ENCODE measurements around the gene HAUS6.
"Not testable (repeated sequence)": the region's sequence is repeated elsewhere in the genome, so short reads cannot be mapped to it uniquely, and the experiment has no call there.

HAUS6 gene

DNA sequence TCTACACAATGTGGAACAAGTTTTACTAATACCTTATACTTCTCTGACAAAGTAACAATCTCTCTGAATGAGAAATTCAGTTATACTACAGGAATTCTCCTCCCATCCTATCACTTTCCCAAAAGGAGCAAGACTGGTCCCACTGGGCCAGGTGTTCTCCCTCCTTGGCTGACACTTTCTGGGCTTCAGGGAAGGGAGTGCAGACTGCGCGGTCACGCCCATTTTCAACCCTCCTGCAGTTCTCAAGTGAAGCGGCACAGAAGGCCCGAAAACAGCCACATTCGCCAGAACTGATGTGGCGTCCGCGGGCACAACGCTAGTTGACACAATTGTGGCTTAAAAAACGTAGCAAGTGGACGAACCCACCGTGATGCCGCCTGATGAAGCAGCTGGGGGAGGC is 70.3 kb downstream of the HAUS6 start:
- DNase-seq, result no peak

DNA sequence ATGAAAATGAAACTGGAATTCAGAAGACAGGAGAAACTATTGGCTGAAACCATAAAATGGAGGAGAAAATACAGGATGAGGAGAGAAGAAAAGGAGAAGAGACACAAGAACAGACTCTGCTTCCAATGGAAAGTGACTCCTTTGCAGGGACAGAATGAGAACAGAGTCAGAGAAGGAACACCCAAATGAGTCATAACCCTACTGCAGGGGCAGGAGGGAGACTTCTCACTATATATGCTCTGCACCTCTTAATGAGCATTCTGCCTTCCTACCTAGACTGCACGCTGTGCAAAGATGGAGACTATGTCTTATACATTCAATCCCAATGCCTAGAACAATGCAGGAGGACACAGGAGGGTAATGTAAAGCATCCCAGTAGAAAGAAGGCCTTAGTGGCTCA is 71.8 kb downstream of the HAUS6 start:
- no peak for DNase-seq

GRCh38 chr9:19028835-19029451 is 73.8 kb downstream of the HAUS6 start:
- DNase-seq, result peak; percentile 73

DNA sequence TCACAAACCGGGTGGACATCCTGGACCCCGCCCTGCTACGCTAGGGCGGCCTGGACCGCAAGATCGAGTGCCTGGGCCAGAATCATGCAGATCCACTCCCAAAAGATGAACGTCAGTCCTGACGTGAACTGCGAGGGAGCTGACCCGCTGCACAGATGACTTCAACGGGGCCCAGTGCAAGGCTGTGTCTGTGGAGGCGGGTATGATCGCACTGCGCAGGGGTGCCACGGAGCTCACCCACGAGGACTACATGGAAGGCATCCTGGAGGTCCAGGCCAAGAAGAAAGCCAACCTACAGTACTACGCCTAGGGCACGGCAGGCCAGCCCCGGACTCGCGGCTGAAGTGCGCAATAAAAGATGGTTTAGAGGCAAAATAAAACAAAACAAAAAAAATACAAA is 74.9 kb downstream of the HAUS6 start:
- no peak for DNase-seq

DNA sequence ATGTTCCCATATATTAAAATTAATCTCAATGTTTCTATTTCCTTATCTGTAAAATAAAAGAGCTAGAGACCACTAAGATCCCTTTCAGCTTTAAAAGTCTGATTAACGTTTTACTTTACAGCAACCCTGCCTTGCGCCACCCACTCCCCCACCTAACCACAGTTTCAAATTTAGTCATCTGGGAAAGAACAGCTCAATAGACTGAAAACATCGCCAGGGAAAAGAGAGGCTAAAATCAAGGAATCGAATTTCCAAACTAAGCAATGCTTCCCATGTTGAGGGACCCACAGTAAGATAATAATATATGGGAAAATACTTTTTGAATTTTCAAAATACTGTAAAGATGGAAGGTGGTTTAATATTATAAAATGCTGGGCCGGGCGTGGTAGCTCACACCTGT is 76.3 kb downstream of the HAUS6 start:
- no peak for DNase-seq

GRCh38 chr9:19023078-19023477 is 79.6 kb downstream of the HAUS6 start:
- DNase-seq, result no peak

- DNase-seq, result no peak
These were observed 80.5 kb downstream of the HAUS6 start for GRCh38 chr9:19022206-19022605.

DNA sequence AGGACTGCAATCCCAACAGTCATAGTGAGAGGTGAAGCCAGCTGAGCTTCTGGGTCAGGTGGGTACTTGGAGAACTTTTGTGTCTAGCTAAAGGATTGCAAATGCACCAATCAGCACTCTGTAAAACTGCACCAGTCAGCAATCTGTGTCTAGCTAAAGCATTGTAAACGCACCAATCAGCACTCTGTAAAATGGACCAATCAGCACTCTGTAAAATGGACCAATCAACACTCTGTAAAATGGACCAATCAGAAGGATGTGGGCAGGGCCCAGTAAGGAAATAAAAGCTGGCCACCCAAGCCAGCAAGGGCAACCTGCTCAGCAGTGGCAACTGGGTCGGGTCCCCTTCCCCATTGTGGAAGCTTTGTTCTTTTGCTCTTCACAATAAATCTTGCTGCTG is 81.1 kb downstream of the HAUS6 start:
- not testable (repeated sequence) for DNase-seq

- no peak for DNase-seq
These were observed 81.7 kb downstream of the HAUS6 start for GRCh38 chr9:19020886-19021455.

GRCh38 chr9:19018201-19018600 is 84.5 kb downstream of the HAUS6 start:
- DNase-seq, result no peak

DNA sequence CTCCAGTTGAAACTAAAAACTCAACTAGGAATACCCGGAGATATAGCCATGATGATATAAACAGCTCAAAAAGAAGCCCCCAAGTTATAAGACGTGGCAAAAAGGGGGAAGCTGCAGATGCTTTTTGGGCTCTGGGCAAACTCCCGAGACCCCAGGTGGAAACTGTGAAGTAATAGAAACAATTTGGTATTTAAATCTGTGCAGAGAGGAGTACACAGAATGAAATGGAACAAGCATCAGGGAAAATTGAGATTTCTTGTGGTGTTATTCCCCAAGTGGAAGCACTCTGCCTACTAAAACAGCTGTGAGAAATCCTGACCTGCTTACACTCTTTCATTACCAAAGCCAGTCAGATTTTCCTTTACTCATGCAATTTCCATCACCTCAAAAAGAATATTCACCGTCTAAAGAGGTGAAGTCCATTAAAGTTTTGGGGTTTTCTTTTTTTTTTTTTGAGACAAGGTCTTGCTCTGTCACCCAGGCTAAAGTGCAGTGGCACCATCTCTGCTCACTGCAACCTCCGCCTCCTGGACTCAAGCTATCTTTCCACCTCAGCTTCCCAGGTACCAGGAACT is 93.2 kb downstream of the HAUS6 start:
- DNase-seq, result no peak
